HCT116 (cell line): ENCODE results near the gene SZT2. TPM values are rescaled to one million over a fixed set of nuclear protein-coding genes. Genes with fewer than 3 reads are reported as not detected.

Experiments
- ATAC-seq: fragments of 200-7000 bp; cut with Tn5 transposase; 2 replicates; pipeline ENCODE4 v1.9.1; 2020; ENCODE audit warnings: mild to moderate bottlenecking, moderate library complexity
- BruUV-seq: library from RNA; stranded (reverse); fragments of 400-500 nt; replicated peaks from 2 replicates; lab custom pipeline; 2021; lab: Mats Ljungman, UMichigan
- CTCF ChIA-PET: fragments of 300-600 bp; sonication (Branson Sonifier 250); formaldehyde crosslinking; loops from one replicate; lab custom pipeline; 2021; ENCODE audit warnings: antibody characterized with exemption; lab: Charles Lee
- POLR2A ChIA-PET: fragments of 300-600, 350-600 bp; sonication (Branson Sonifier 250); formaldehyde crosslinking; loops from one replicate; lab custom pipeline; 2021; ENCODE audit warnings: antibody characterized with exemption; lab: Charles Lee
- RAD21 ChIA-PET, 2 experiments: fragments of 300-600 bp; sonication (Branson Sonifier 250); formaldehyde crosslinking; loops; one replicate each; lab custom pipeline; 2023; ENCODE audit warnings: low total read pairs in 2 of 2; ENCODE audit not compliant: uncharacterized antibody in 2 of 2, unreplicated experiment in 2 of 2, low non-redundant PET in 1 of 2; lab: Charles Lee
- DNase-seq: peaks from one replicate; pipeline ENCODE4 v3.0.0-alpha.2; 2010; ENCODE audit warnings: low read depth, low spot score
- H2AFZ ChIP-seq: fragments of 200-600 bp; shearing (Covaris generic), sonication (generic); 2 replicates; pipeline ENCODE4 v1.6.1; 2017; ENCODE audit warnings: low read depth, mixed run types, mixed read lengths, antibody characterized with exemption, low read length; ENCODE audit not compliant: poor library complexity, severe bottlenecking
- H3K27ac ChIP-seq: 2 replicates; pipeline ENCODE4 v1.5.1; 2012; ENCODE audit warnings: low read depth, low read length
- H3K27me3 ChIP-seq: fragments of 200-600 bp; sonication (generic); 2 replicates; pipeline ENCODE4 v1.6.1; 2016; ENCODE audit warnings: mixed run types, low read length, mixed read lengths; ENCODE audit not compliant: insufficient read depth
- H3K36me3 ChIP-seq, 2 experiments: fragments of 200-500 bp in 1 of 2; fragments of 200-600 bp in 1 of 2; sonication (Bioruptor generic) in 1 of 2; sonication (generic) in 1 of 2; 2 replicates each; pipeline versions ENCODE4 v1.5.1 to v1.6.1; 2014 to 2016; ENCODE audit warnings: low read length in 2 of 2, inconsistent platforms in 1 of 2, mixed read lengths in 1 of 2, mixed run types in 1 of 2; ENCODE audit not compliant: insufficient read depth in 2 of 2, control insufficient read depth in 1 of 2
- H3K4me1 ChIP-seq, 2 experiments: fragments of 200-600 bp in 1 of 2; sonication (generic) in 1 of 2; 2 replicates each; pipeline versions ENCODE4 v1.5.1 to v1.6.1; 2012 to 2017; ENCODE audit warnings: low read length in 2 of 2, inconsistent platforms in 1 of 2, mild to moderate bottlenecking in 1 of 2, mixed read lengths in 1 of 2, mixed run types in 1 of 2, moderate library complexity in 1 of 2; ENCODE audit not compliant: insufficient read depth in 2 of 2, control insufficient read depth in 1 of 2
- H3K4me2 ChIP-seq: fragments of 200-600 bp; sonication (generic); 2 replicates; pipeline ENCODE4 v1.6.1; 2017; ENCODE audit warnings: mixed run types, low read length, mixed read lengths
- H3K4me3 ChIP-seq, 2 experiments: fragments of 200-600 bp in 1 of 2; sonication (generic) in 1 of 2; replicated peaks in 1 of 2; 2 replicates each; pipeline ENCODE4 v1.5.1; 2011 to 2016; ENCODE audit warnings: low read length in 2 of 2, control low read depth in 1 of 2, low read depth in 1 of 2, mild to moderate bottlenecking in 1 of 2, mixed read lengths in 1 of 2, mixed run types in 1 of 2
- H3K79me2 ChIP-seq: fragments of 200-600 bp; sonication (generic); 2 replicates; pipeline ENCODE4 v1.6.1; 2017; ENCODE audit warnings: mild to moderate bottlenecking, mixed run types, low read length, moderate library complexity, mixed read lengths; ENCODE audit not compliant: insufficient read depth
- H3K9ac ChIP-seq: fragments of 200-600 bp; sonication (generic); 2 replicates; pipeline ENCODE4 v1.6.1; 2016; ENCODE audit warnings: low read length, mixed read lengths
- H3K9me2 ChIP-seq: fragments of 200-600 bp; sonication (generic), shearing (Covaris generic); 2 replicates; pipeline ENCODE4 v1.6.1; 2017; ENCODE audit warnings: mixed run types, mild to moderate bottlenecking, moderate library complexity; ENCODE audit not compliant: insufficient read depth
- H3K9me3 ChIP-seq, 2 experiments: fragments of 200-500 bp in 1 of 2; fragments of 200-600 bp in 1 of 2; sonication (Bioruptor generic) in 1 of 2; sonication (generic) in 1 of 2; 2 replicates each; pipeline ENCODE4 v1.6.1; 2014 to 2017; ENCODE audit warnings: low read length in 2 of 2, mixed read lengths in 2 of 2, inconsistent platforms in 1 of 2, low read depth in 1 of 2, mild to moderate bottlenecking in 1 of 2, mixed run types in 1 of 2, moderate library complexity in 1 of 2; ENCODE audit not compliant: control insufficient read depth in 1 of 2, insufficient read depth in 1 of 2
- H4K20me1 ChIP-seq: fragments of 200-600 bp; sonication (generic), shearing (Covaris generic); 2 replicates; pipeline ENCODE4 v1.6.1; 2017; ENCODE audit warnings: mixed run types, mild to moderate bottlenecking, moderate library complexity; ENCODE audit not compliant: insufficient read depth
- CEBPB ChIP-seq: IDR thresholded peaks from 2 replicates; pipeline ENCODE4 v1.6.1; 2012; ENCODE audit warnings: low read depth
- CTCF ChIP-seq, 3 experiments: fragments of 200-600 bp in 1 of 3; sonication (generic) in 1 of 3; IDR thresholded peaks in 2 of 3; conservative IDR thresholded peaks in 1 of 3; 2 replicates each; pipeline ENCODE4 v1.5.1; 2012 to 2017; ENCODE audit warnings: low read depth in 2 of 3, low read length in 2 of 3, antibody characterized with exemption in 1 of 3, borderline replicate concordance in 1 of 3, control low read depth in 1 of 3, mild to moderate bottlenecking in 1 of 3, mixed read lengths in 1 of 3, mixed run types in 1 of 3, moderate library complexity in 1 of 3; ENCODE audit not compliant: insufficient read depth in 1 of 3
- ELF1 ChIP-seq: IDR thresholded peaks from 2 replicates; pipeline ENCODE4 v1.6.1; 2012; ENCODE audit warnings: low read depth, borderline replicate concordance
- EZH2phosphoT487 ChIP-seq: fragments of 200-600 bp; IDR thresholded peaks from 2 replicates; pipeline ENCODE4 v1.6.1; 2018; ENCODE audit warnings: antibody characterized with exemption, borderline replicate concordance
- RAD21 ChIP-seq: IDR thresholded peaks from 2 replicates; pipeline ENCODE4 v1.6.1; 2012; ENCODE audit warnings: low read depth, mild to moderate bottlenecking
- ZNF274 ChIP-seq: fragments of 200-500 bp; sonication (Bioruptor generic); IDR thresholded peaks from 2 replicates; pipeline ENCODE4 v1.6.1; 2014; ENCODE audit warnings: mild to moderate bottlenecking, low read depth, low read length, inconsistent platforms
- intact Hi-C: fragments of 100-400 bp; cut with micrococcal nuclease; formaldehyde crosslinking; loops from 2 replicates; pipeline ENCODE4 v1.10.0; 2022
- total RNA-seq: library from RNA; stranded (reverse); gene quantifications from one replicate; pipeline ENCODE4 v1.2.1, GENCODE V29; 2021; ENCODE audit not compliant: unreplicated experiment
- TF ChIP-seq, protein P1 (sequence below): IDR thresholded peaks from 2 replicates; pipeline ENCODE4 v1.6.1; 2012; ENCODE audit warnings: low read depth

Gene SZT2
- total RNA-seq, 1 experiment from 2014 or later, result 43.0 TPM

DNA sequence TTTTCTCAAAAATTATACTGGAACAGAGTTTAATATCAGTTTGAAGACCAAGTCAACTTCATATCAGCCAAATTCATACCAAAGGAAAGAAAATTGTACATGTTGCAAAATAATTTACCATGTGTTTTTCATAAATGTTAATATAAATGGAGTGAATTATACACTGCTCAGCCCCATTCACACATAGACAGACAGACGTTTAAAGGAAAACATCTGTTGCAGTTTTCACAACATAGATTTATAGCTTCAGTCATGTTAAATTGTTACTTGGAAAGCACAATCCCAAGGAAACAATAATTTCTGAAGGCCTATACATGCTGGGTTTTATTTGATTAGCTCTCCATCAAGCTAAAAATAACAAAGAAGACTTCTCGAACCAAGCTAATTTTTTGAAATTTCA is 91.8 kb downstream of the SZT2 start:
- ATAC-seq (no peak), DNase-seq (no peak)
- Histone ChIP-seq H3K9ac (no peak overlapping the region), H3K4me3 (no peak overlapping the region), H3K27me3 (no peaks in the 10 kb centered on the region), H4K20me1 (no peaks in the 10 kb centered on the region), H3K9me3 (no peaks in the 10 kb centered on the region), H3K79me2 (no peaks in the 10 kb centered on the region), H3K4me1 (peaks cover 1 to 19% of the 10 kb centered on the region in 2 experiments), H3K9me2 (no peaks in the 10 kb centered on the region), H3K27ac (no peak overlapping the region), H2AFZ (no peak overlapping the region), H3K4me2 (no peak overlapping the region), H3K36me3 (no peaks in the 10 kb centered on the region)
- CTCF ChIA-PET, result interaction anchor here (0.9 kb wide), 1 partner anchor 566 kb away, joined by 3 read pairs; no protein-coding TSS in a partner anchor
- RAD21 ChIA-PET, result interaction anchor here in 1 of 2 experiments (0.7 kb wide), 1 partner anchor 32 kb away, joined by 3 read pairs; no protein-coding TSS in a partner anchor
- no TSS peak for BruUV-seq
- no peak for TF ChIP-seq CTCF (IDR thresholded peaks at IDR 0.05 in 2 of 3, conservative IDR thresholded peaks at IDR 0.05 in 1 of 3; ENCODE audit: borderline replicate concordance in 1 of 3, insufficient read depth in 1 of 3, low read depth in 2 of 3, low read length in 2 of 3)
- TF ChIP-seq ELF1, result no peak
- no peak for TF ChIP-seq EZH2phosphoT487
- TF ChIP-seq CEBPB, result no peak
- TF ChIP-seq, protein P1, sequence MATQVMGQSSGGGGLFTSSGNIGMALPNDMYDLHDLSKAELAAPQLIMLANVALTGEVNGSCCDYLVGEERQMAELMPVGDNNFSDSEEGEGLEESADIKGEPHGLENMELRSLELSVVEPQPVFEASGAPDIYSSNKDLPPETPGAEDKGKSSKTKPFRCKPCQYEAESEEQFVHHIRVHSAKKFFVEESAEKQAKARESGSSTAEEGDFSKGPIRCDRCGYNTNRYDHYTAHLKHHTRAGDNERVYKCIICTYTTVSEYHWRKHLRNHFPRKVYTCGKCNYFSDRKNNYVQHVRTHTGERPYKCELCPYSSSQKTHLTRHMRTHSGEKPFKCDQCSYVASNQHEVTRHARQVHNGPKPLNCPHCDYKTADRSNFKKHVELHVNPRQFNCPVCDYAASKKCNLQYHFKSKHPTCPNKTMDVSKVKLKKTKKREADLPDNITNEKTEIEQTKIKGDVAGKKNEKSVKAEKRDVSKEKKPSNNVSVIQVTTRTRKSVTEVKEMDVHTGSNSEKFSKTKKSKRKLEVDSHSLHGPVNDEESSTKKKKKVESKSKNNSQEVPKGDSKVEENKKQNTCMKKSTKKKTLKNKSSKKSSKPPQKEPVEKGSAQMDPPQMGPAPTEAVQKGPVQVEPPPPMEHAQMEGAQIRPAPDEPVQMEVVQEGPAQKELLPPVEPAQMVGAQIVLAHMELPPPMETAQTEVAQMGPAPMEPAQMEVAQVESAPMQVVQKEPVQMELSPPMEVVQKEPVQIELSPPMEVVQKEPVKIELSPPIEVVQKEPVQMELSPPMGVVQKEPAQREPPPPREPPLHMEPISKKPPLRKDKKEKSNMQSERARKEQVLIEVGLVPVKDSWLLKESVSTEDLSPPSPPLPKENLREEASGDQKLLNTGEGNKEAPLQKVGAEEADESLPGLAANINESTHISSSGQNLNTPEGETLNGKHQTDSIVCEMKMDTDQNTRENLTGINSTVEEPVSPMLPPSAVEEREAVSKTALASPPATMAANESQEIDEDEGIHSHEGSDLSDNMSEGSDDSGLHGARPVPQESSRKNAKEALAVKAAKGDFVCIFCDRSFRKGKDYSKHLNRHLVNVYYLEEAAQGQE, result no peak
- TF ChIP-seq ZNF274, result no peak
- no peak for TF ChIP-seq RAD21
- POLR2A ChIA-PET, result interaction anchor here (0.7 kb wide), 1 partner anchor 8 kb away, joined by 3 read pairs; no protein-coding TSS in a partner anchor
- intact Hi-C loops, result no loop called here
